Osteoblast (primary cell): Measurements from ENCODE around the gene CWC27. TPM values are rescaled to one million over a fixed set of nuclear protein-coding genes. Genes with fewer than 3 reads are reported as not detected.

Experiments used
- DNase-seq: peaks from one replicate; pipeline ENCODE4 v3.0.0; 2011; ENCODE audit warnings: low spot score, mixed read lengths; ENCODE audit not compliant: insufficient read length; ENCODE audit errors: missing footprints
- H2AFZ ChIP-seq: 2 replicates; pipeline ENCODE4 v1.6.0; 2011; ENCODE audit warnings: mild to moderate bottlenecking, low read length
- H3K27ac ChIP-seq: 2 replicates; pipeline ENCODE4 v1.5.1; 2011; ENCODE audit warnings: mild to moderate bottlenecking, low read depth, low read length, moderate library complexity
- H3K27me3 ChIP-seq: 2 replicates; pipeline ENCODE4 v1.6.0; 2012; ENCODE audit warnings: mild to moderate bottlenecking, control low read depth, inconsistent platforms, low read length, moderate library complexity; ENCODE audit not compliant: insufficient read depth
- H3K36me3 ChIP-seq: 2 replicates; pipeline ENCODE4 v1.5.1; 2011; ENCODE audit warnings: mild to moderate bottlenecking, low read length, control low read depth, moderate library complexity; ENCODE audit not compliant: insufficient read depth
- H3K4me1 ChIP-seq: 2 replicates; pipeline ENCODE4 v1.5.1; 2011; ENCODE audit warnings: mild to moderate bottlenecking, low read length, control low read depth, moderate library complexity; ENCODE audit not compliant: insufficient read depth
- H3K4me2 ChIP-seq: 2 replicates; pipeline ENCODE4 v1.6.0; 2011; ENCODE audit warnings: mild to moderate bottlenecking, low read length; ENCODE audit not compliant: insufficient read depth
- H3K4me3 ChIP-seq: fragments of 200-600 bp; sonication (generic); 3 replicates; pipeline ENCODE4 v1.5.1; 2012; ENCODE audit warnings: mild to moderate bottlenecking, low read length, inconsistent platforms; ENCODE audit not compliant: insufficient read depth
- H3K79me2 ChIP-seq: 2 replicates; pipeline ENCODE4 v1.6.0; 2012; ENCODE audit warnings: mild to moderate bottlenecking, low read length, control low read depth, inconsistent platforms; ENCODE audit not compliant: insufficient read depth
- H3K9me3 ChIP-seq: 2 replicates; pipeline ENCODE4 v1.5.1; 2011; ENCODE audit warnings: low read depth, low read length, control low read depth
- H4K20me1 ChIP-seq: 2 replicates; pipeline ENCODE4 v1.6.0; 2012; ENCODE audit warnings: mild to moderate bottlenecking, low read length, control low read depth; ENCODE audit not compliant: insufficient read depth
- total RNA-seq: library from RNA; depleted of rRNA; stranded (reverse); fragments of >200 nt; gene quantifications from 2 replicates; pipeline ENCODE4 v1.2.3, GENCODE V29; 2012
- TF ChIP-seq, protein P1 (sequence below): IDR thresholded peaks from 2 replicates; pipeline ENCODE4 v1.5.1; 2011; ENCODE audit warnings: mild to moderate bottlenecking, low read depth, low read length, moderate library complexity; ENCODE audit errors: extremely low read depth

Gene CWC27
- total RNA-seq, 1 donor: 13.4 TPM

DNA sequence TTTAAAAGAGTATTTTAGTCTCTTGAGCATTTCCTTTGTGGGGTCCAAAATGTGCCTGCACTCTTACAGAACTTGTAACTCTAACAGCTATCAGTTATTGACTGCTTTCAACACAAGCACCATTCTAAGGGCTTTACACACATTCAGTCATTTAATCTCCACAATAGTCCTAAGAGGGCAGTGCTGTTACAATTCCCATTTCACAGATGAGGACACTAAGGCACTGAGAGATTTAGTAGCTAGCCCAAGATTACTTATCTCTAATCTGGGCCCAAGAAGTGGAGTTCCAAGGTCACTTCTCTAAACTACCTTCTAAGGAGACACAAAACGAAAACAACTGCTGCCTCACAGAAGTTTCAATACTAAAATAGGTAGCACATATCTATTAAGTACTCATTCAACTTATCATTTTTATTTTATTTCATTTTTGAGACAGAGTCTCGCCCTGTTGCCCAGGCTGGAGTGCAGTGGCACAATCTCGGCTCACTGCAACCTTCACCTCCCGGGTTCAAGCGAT lies 275.2 kb downstream of the CWC27 start:
- TF ChIP-seq, protein P1, sequence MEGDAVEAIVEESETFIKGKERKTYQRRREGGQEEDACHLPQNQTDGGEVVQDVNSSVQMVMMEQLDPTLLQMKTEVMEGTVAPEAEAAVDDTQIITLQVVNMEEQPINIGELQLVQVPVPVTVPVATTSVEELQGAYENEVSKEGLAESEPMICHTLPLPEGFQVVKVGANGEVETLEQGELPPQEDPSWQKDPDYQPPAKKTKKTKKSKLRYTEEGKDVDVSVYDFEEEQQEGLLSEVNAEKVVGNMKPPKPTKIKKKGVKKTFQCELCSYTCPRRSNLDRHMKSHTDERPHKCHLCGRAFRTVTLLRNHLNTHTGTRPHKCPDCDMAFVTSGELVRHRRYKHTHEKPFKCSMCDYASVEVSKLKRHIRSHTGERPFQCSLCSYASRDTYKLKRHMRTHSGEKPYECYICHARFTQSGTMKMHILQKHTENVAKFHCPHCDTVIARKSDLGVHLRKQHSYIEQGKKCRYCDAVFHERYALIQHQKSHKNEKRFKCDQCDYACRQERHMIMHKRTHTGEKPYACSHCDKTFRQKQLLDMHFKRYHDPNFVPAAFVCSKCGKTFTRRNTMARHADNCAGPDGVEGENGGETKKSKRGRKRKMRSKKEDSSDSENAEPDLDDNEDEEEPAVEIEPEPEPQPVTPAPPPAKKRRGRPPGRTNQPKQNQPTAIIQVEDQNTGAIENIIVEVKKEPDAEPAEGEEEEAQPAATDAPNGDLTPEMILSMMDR: no peak

GRCh38 chr5:65047225-65047624 lies 278.5 kb downstream of the CWC27 start:
- TF ChIP-seq, protein P1: no peak
- no peaks in the 10 kb centered on the region for H4K20me1 ChIP-seq
- no peaks in the 10 kb centered on the region for H3K27me3 ChIP-seq
- DNase-seq: no peak
- no peak overlapping the region for H2AFZ ChIP-seq
- H3K4me1 ChIP-seq: peaks cover 8% of the 10 kb centered on the region
- no peak overlapping the region for H3K4me3 ChIP-seq
- H3K4me2 ChIP-seq: no peak overlapping the region
- H3K79me2 ChIP-seq: no peaks in the 10 kb centered on the region
- no peak overlapping the region for H3K27ac ChIP-seq
- H3K9me3 ChIP-seq: no peaks in the 10 kb centered on the region
- no peaks in the 10 kb centered on the region for H3K36me3 ChIP-seq

More for the DNA sequence above, 275.2 kb downstream of the CWC27 start:
- Histone ChIP-seq H3K4me1 (peaks cover 19% of the 10 kb centered on the region), H4K20me1 (no peaks in the 10 kb centered on the region), H3K9me3 (no peaks in the 10 kb centered on the region), H3K27me3 (no peaks in the 10 kb centered on the region), H3K36me3 (no peaks in the 10 kb centered on the region), H3K4me2 (no peak overlapping the region), H3K79me2 (no peaks in the 10 kb centered on the region), H3K27ac (no peak overlapping the region), H3K4me3 (no peak overlapping the region), H2AFZ (no peak overlapping the region)
- DNase-seq: no peak

DNA sequence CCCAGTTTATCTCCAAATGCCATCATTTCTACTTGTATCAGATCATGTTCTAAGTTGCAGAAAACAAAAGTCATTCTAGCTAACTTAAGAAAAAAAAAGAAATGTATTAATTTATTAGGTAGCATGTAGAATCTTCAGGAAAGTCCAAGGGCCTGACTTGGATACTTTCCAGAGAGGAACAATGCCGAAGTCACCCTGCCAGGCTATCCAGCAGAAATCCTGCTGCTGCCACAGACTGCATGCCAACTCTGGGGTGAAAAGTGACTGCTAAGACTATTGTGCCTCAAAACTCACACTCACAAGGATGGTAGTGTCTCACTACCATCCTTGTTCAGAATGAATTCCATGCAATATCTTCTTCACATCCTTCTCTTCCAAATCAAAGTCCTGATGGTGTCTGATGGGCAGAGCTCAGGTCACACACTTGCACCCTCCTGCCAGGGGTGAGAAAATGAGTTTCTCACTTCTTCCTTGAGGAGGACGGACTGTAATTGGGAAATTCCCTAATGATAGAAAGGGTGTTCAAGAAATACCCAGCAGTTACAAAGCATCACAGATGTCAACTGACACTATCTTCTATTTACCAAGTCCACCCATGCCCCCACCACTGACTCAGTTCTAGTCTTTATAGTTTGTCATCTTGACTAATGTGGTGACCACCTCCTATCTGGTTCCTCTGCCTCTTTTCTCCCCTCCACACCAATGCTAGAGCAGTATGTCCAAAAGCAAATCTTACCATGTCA lies 279.4 kb downstream of the CWC27 start:
- H4K20me1 ChIP-seq: no peaks in the 10 kb centered on the region
- H3K9me3 ChIP-seq: no peaks in the 10 kb centered on the region
- DNase-seq: no peak
- no peak overlapping the region for H3K4me3 ChIP-seq
- H3K79me2 ChIP-seq: no peaks in the 10 kb centered on the region
- H3K27ac ChIP-seq: no peak overlapping the region
- no peaks in the 10 kb centered on the region for H3K27me3 ChIP-seq
- H3K4me2 ChIP-seq: no peak overlapping the region
- no peaks in the 10 kb centered on the region for H3K36me3 ChIP-seq
- no peak overlapping the region for H2AFZ ChIP-seq
- TF ChIP-seq, protein P1: no peak
- peaks cover 7% of the 10 kb centered on the region for H3K4me1 ChIP-seq

- H2AFZ ChIP-seq: no peak overlapping the region
- DNase-seq: no peak
- H3K36me3 ChIP-seq: no peaks in the 10 kb centered on the region
- H3K4me1 ChIP-seq: peaks cover 7% of the 10 kb centered on the region
- H3K27me3 ChIP-seq: no peaks in the 10 kb centered on the region
- H4K20me1 ChIP-seq: no peaks in the 10 kb centered on the region
- TF ChIP-seq, protein P1: no peak
- H3K9me3 ChIP-seq: no peaks in the 10 kb centered on the region
- no peak overlapping the region for H3K4me2 ChIP-seq
- no peak overlapping the region for H3K27ac ChIP-seq
- H3K79me2 ChIP-seq: no peaks in the 10 kb centered on the region
- H3K4me3 ChIP-seq: no peak overlapping the region
Measured at GRCh38 chr5:65050140-65050539, 281.4 kb downstream of the CWC27 start.
